Effector memory CD8-positive, alpha-beta T cell (primary cell): ENCODE results near the gene L3MBTL4.
"Not testable (repeated sequence)": the region's sequence is repeated elsewhere in the genome, so short reads cannot be mapped to it uniquely, and the experiment has no call there.

Experiments
- ATAC-seq: fragments of 150-1000 bp; cut with Tn5 transposase; replicated peaks from 2 replicates; pipeline ENCODE4 v1.10.0; 2021; ENCODE audit warnings: mild to moderate bottlenecking, moderate library complexity
- DNase-seq, 3 experiments: peaks; one replicate each; pipeline ENCODE4 v3.0.0; 2021
- H3K27ac Mint-ChIP-seq, 2 donors: one replicate each; pipeline ENCODE4 v1.8.0; 2022; ENCODE audit warnings: mild to moderate bottlenecking in 2 of 2, mixed read lengths in 2 of 2, moderate library complexity in 2 of 2
- H3K27me3 Mint-ChIP-seq, 2 donors: one replicate each; pipeline ENCODE4 v1.8.0; 2022; ENCODE audit warnings: mixed read lengths in 2 of 2
- H3K36me3 Mint-ChIP-seq: one replicate; pipeline ENCODE4 v1.8.0; 2022; ENCODE audit warnings: mild to moderate bottlenecking, moderate library complexity, mixed read lengths; ENCODE audit not compliant: insufficient read depth
- H3K4me1 Mint-ChIP-seq, 2 donors: one replicate each; pipeline ENCODE4 v1.8.0; 2022; ENCODE audit warnings: low read depth in 2 of 2, mixed read lengths in 2 of 2
- H3K4me3 Mint-ChIP-seq, 2 donors: one replicate each; pipeline ENCODE4 v1.8.0; 2022; ENCODE audit warnings: mild to moderate bottlenecking in 2 of 2, mixed read lengths in 2 of 2, moderate library complexity in 2 of 2
- H3K9me3 Mint-ChIP-seq, 2 donors: one replicate each; pipeline ENCODE4 v1.8.0; 2022; ENCODE audit warnings: mixed read lengths in 2 of 2

The L3MBTL4 gene

GRCh38 chr18:6096730-6097129 lies 318.0 kb downstream of the L3MBTL4 start:
- DNase-seq: no peak
- no peak overlapping the region for H3K27ac Mint-ChIP-seq
- H3K36me3 Mint-ChIP-seq: peaks cover 2% of the 10 kb centered on the region
- no peaks in the 10 kb centered on the region for H3K4me1 Mint-ChIP-seq
- peaks cover 7 to 8% of the 10 kb centered on the region in 2 donors for H3K9me3 Mint-ChIP-seq
- no peaks in the 10 kb centered on the region for H3K27me3 Mint-ChIP-seq
- H3K4me3 Mint-ChIP-seq: no peak overlapping the region
- no peak for ATAC-seq

DNA sequence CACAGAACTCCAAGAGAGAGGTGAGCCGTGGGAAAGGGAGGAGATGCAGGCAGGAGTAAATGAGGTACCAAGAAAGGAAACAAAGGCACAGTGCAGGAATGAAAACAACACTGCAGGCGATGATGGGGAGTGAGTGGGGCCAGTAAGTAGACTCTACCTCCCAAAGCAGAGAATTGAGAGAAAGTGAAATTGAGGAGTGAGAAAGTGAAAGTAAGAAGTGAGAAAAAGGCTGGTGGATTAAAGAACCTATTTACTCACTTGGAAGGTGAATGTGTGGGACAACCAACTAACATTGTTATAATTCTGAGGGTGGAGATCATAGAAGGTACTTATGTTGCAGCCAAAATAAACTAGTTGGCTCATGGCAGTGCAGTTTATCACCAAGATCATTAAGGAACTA lies 326.3 kb downstream of the L3MBTL4 start:
- no peak for DNase-seq
- Mint-ChIP-seq H3K4me1 (no peaks in the 10 kb centered on the region), H3K36me3 (peaks cover 2% of the 10 kb centered on the region), H3K27me3 (no peaks in the 10 kb centered on the region), H3K9me3 (peaks cover 4 to 12% of the 10 kb centered on the region in 2 donors), H3K4me3 (no peak overlapping the region), H3K27ac (no peak overlapping the region)
- no peak for ATAC-seq

DNA sequence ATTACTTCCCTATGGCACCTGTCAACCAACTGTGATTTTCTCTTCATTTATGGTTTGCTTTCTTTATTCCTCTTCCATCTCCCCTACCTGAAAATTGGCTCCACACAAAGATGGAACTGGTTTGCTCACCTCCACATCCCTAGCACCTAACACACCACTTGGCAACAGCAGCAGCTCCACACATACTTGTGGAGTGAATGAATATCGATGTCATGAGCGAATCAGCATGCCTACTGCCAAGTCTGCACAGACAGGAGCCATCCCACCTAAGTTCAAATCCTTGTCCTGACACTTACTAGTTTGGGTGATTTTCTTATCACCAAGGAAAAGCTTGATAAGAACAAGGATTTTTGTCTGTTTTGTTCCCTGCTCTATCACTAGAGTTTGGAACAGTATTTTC lies 328.0 kb downstream of the L3MBTL4 start:
- DNase-seq: no peak
- H3K27ac Mint-ChIP-seq: no peak overlapping the region
- no peaks in the 10 kb centered on the region for H3K36me3 Mint-ChIP-seq
- ATAC-seq: no peak
- no peaks in the 10 kb centered on the region for H3K4me1 Mint-ChIP-seq
- peaks cover 4 to 12% of the 10 kb centered on the region in 2 donors for H3K9me3 Mint-ChIP-seq
- H3K4me3 Mint-ChIP-seq: no peak overlapping the region
- no peaks in the 10 kb centered on the region for H3K27me3 Mint-ChIP-seq

DNA sequence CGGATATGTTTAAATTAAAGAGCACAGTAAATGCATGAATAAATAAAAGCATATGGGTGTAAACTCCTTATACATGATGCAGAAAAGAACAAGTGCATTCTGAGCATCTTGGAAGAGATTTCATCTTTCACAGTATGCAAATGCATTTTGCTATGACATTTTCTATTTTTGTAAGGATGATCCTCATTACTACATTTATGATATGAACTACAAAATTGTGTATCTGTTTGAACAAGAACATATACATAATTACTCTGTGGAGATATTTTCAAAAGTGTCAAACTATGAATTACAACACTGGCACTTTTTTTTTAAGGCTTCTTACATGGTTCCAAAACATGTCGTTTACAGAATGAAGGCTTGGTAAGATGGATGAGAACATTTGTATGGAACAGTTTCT lies 335.3 kb downstream of the L3MBTL4 start:
- Mint-ChIP-seq H3K36me3 (peaks cover 3% of the 10 kb centered on the region), H3K4me1 (no peaks in the 10 kb centered on the region), H3K4me3 (no peak overlapping the region), H3K27ac (no peak overlapping the region), H3K27me3 (no peaks in the 10 kb centered on the region), H3K9me3 (peaks cover 0 to 2% of the 10 kb centered on the region in 2 donors)
- ATAC-seq (no peak), DNase-seq (no peak)

- H3K4me3 Mint-ChIP-seq: no peak overlapping the region
- no peaks in the 10 kb centered on the region for H3K4me1 Mint-ChIP-seq
- no peak overlapping the region for H3K27ac Mint-ChIP-seq
- H3K9me3 Mint-ChIP-seq: no peaks in the 10 kb centered on the region
- ATAC-seq (no peak), DNase-seq (no peak)
- H3K36me3 Mint-ChIP-seq: peaks cover 3% of the 10 kb centered on the region
- H3K27me3 Mint-ChIP-seq: no peaks in the 10 kb centered on the region
Observed at GRCh38 chr18:6078877-6079276, 335.8 kb downstream of the L3MBTL4 start.

DNA sequence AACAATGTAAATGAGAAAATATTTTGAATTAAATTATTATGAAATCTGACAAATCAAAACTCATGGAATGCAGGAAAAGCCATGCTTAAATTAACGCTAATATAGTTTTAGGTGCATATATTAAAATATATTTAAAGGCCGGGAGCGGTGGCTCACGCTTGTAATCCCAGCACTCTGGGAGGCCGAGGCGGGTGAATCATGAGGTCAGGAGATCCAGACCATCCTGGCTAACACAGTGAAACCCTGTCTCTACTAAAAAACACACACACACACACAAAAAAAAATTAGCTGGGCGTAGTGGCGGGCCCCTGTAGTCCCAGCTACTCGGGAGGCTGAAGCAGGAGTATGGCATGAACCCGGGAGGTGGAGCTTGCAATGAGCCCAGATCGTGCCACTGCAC lies 342.3 kb downstream of the L3MBTL4 start:
- H3K4me1 Mint-ChIP-seq, DNase-seq, H3K27ac Mint-ChIP-seq, ATAC-seq, H3K27me3 Mint-ChIP-seq, H3K36me3 Mint-ChIP-seq, H3K9me3 Mint-ChIP-seq, H3K4me3 Mint-ChIP-seq: not testable (repeated sequence)

- Mint-ChIP-seq H3K9me3 (peaks cover 0 to 8% of the 10 kb centered on the region in 2 donors), H3K36me3 (no peaks in the 10 kb centered on the region), H3K27ac (no peak overlapping the region), H3K4me3 (no peak overlapping the region), H3K27me3 (no peaks in the 10 kb centered on the region), H3K4me1 (no peaks in the 10 kb centered on the region)
- ATAC-seq: no peak
- DNase-seq: no peak
Observed at GRCh38 chr18:6069539-6069938, 345.2 kb downstream of the L3MBTL4 start.

- H3K4me1 Mint-ChIP-seq: no peaks in the 10 kb centered on the region
- no peaks in the 10 kb centered on the region for H3K36me3 Mint-ChIP-seq
- H3K4me3 Mint-ChIP-seq: no peak overlapping the region
Observed at GRCh38 chr18:6069103-6069502, 345.6 kb downstream of the L3MBTL4 start.

GRCh38 chr18:6060149-6060548 lies 354.6 kb downstream of the L3MBTL4 start:
- H3K4me1 Mint-ChIP-seq: no peaks in the 10 kb centered on the region
- no peak overlapping the region for H3K27ac Mint-ChIP-seq
- no peaks in the 10 kb centered on the region for H3K27me3 Mint-ChIP-seq
- no peaks in the 10 kb centered on the region for H3K36me3 Mint-ChIP-seq
- ATAC-seq: no peak
- no peak overlapping the region for H3K4me3 Mint-ChIP-seq
- H3K9me3 Mint-ChIP-seq: peaks cover 0 to 6% of the 10 kb centered on the region in 2 donors
- DNase-seq: no peak

More at GRCh38 chr18:6069103-6069502, 345.6 kb downstream of the L3MBTL4 start:
- H3K9me3 Mint-ChIP-seq: peaks cover 0 to 8% of the 10 kb centered on the region in 2 donors
- DNase-seq: no peak
- no peak for ATAC-seq
- no peak overlapping the region for H3K27ac Mint-ChIP-seq
- no peaks in the 10 kb centered on the region for H3K27me3 Mint-ChIP-seq

DNA sequence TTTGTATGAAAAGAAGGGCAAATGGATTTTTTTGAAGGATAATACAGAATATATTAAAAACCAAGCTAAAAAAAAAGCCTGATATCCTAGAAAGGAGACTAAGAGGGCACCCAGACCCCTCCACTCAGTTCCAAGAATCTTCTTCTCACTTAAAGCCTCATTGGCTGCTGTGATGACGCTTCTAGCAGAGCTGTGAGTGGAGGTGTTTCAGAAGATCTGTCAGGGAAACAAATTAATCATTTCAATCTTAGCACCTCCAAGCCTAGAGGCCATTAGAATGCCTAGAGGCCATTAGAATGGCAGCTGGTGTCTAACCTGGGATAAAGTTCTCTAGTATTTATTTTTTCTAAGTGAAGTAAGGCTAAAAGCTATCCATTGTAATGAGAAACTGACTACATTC lies 355.2 kb downstream of the L3MBTL4 start:
- H3K4me1 Mint-ChIP-seq: no peaks in the 10 kb centered on the region
- H3K36me3 Mint-ChIP-seq: no peaks in the 10 kb centered on the region
- no peaks in the 10 kb centered on the region for H3K27me3 Mint-ChIP-seq
- peaks cover 0 to 5% of the 10 kb centered on the region in 2 donors for H3K9me3 Mint-ChIP-seq
- H3K4me3 Mint-ChIP-seq: no peak overlapping the region
- no peak overlapping the region for H3K27ac Mint-ChIP-seq
- no peak for ATAC-seq
- DNase-seq: no peak

- Mint-ChIP-seq H3K4me3 (no peak overlapping the region), H3K36me3 (no peaks in the 10 kb centered on the region), H3K9me3 (peaks cover 0 to 7% of the 10 kb centered on the region in 2 donors), H3K4me1 (no peaks in the 10 kb centered on the region), H3K27ac (no peak overlapping the region), H3K27me3 (no peaks in the 10 kb centered on the region)
- DNase-seq: no peak
- ATAC-seq: no peak
Observed at GRCh38 chr18:6058941-6059340, 355.8 kb downstream of the L3MBTL4 start.

GRCh38 chr18:6057604-6058003 lies 357.1 kb downstream of the L3MBTL4 start:
- Mint-ChIP-seq H3K27me3 (no peaks in the 10 kb centered on the region), H3K36me3 (no peaks in the 10 kb centered on the region), H3K4me1 (no peaks in the 10 kb centered on the region), H3K9me3 (peaks cover 0 to 9% of the 10 kb centered on the region in 2 donors), H3K27ac (no peak overlapping the region), H3K4me3 (no peak overlapping the region)
- DNase-seq (no peak), ATAC-seq (no peak)

- Mint-ChIP-seq H3K36me3 (no peaks in the 10 kb centered on the region), H3K4me1 (no peaks in the 10 kb centered on the region), H3K9me3 (peaks cover 0 to 9% of the 10 kb centered on the region in 2 donors), H3K27me3 (no peaks in the 10 kb centered on the region), H3K27ac (no peak overlapping the region), H3K4me3 (no peak overlapping the region)
- DNase-seq (no peak), ATAC-seq (no peak)
Observed at GRCh38 chr18:6056171-6056910, 358.4 kb downstream of the L3MBTL4 start.

GRCh38 chr18:6055711-6056110 lies 359.0 kb downstream of the L3MBTL4 start:
- no peaks in the 10 kb centered on the region for H3K36me3 Mint-ChIP-seq
- no peaks in the 10 kb centered on the region for H3K4me1 Mint-ChIP-seq
- peaks cover 0 to 9% of the 10 kb centered on the region in 2 donors for H3K9me3 Mint-ChIP-seq
- no peak overlapping the region for H3K4me3 Mint-ChIP-seq
- H3K27ac Mint-ChIP-seq: no peak overlapping the region
- ATAC-seq (no peak), DNase-seq (no peak)
- no peaks in the 10 kb centered on the region for H3K27me3 Mint-ChIP-seq
